Keratinocyte (primary cell): ENCODE data around the gene CNNM1. TPM values are rescaled to one million over a fixed set of nuclear protein-coding genes. Genes with fewer than 3 reads are reported as not detected.

ENCODE experiments used
- DNase-seq: peaks from one replicate; pipeline ENCODE4 v3.0.0-alpha.2; 2011; ENCODE audit warnings: low read depth, missing footprints, low spot score
- FAIRE-seq: peaks from 2 replicates; lab custom pipeline; 2011; peaks lifted over from hg19 to GRCh38; lab: Jason Lieb, UNC
- H2AFZ ChIP-seq: 2 replicates; pipeline ENCODE4 v1.6.0; 2012; ENCODE audit warnings: low read length, control low read depth, inconsistent platforms; ENCODE audit not compliant: control insufficient read depth
- H3K27ac ChIP-seq: 2 replicates; pipeline ENCODE4 v1.5.1; 2011; ENCODE audit warnings: low read length; ENCODE audit not compliant: control insufficient read depth, insufficient read depth
- H3K27me3 ChIP-seq: 3 replicates; pipeline ENCODE4 v1.6.0; 2011; ENCODE audit warnings: low read length; ENCODE audit not compliant: control insufficient read depth, insufficient read depth; ENCODE audit errors: extremely low read depth
- H3K36me3 ChIP-seq, 2 experiments: 2 replicates in 1 of 2; 3 replicates in 1 of 2; pipeline ENCODE4 v1.5.1; 2011; ENCODE audit warnings: low read length in 2 of 2, mild to moderate bottlenecking in 1 of 2; ENCODE audit not compliant: control insufficient read depth in 2 of 2, insufficient read depth in 2 of 2; ENCODE audit errors: extremely low read depth in 1 of 2
- H3K4me1 ChIP-seq: 3 replicates; pipeline ENCODE4 v1.5.1; 2011; ENCODE audit warnings: low read length; ENCODE audit not compliant: control insufficient read depth, insufficient read depth; ENCODE audit errors: extremely low read depth
- H3K4me2 ChIP-seq: 3 replicates; pipeline ENCODE4 v1.6.0; 2011; ENCODE audit warnings: low read depth, low read length; ENCODE audit not compliant: control insufficient read depth, insufficient read depth; ENCODE audit errors: extremely low read depth
- H3K4me3 ChIP-seq, 3 experiments: fragments of 200-600 bp in 1 of 3; sonication (generic) in 1 of 3; 2 replicates in 2 of 3; 3 replicates in 1 of 3; pipeline ENCODE4 v1.5.1; 2011 to 2016; ENCODE audit warnings: low read length in 3 of 3, mild to moderate bottlenecking in 3 of 3, control low read depth in 2 of 3, inconsistent platforms in 1 of 3, low read depth in 1 of 3, mixed read lengths in 1 of 3, mixed run types in 1 of 3, moderate library complexity in 1 of 3; ENCODE audit not compliant: control insufficient read depth in 2 of 3, insufficient read depth in 2 of 3; ENCODE audit errors: extremely low read depth in 1 of 3
- H3K79me2 ChIP-seq: 2 replicates; pipeline ENCODE4 v1.6.0; 2012; ENCODE audit warnings: low read length; ENCODE audit not compliant: control insufficient read depth, insufficient read depth
- H3K9ac ChIP-seq: 3 replicates; pipeline ENCODE4 v1.6.0; 2011; ENCODE audit warnings: low read length; ENCODE audit not compliant: control insufficient read depth, insufficient read depth; ENCODE audit errors: extremely low read depth
- H3K9me1 ChIP-seq: 3 replicates; pipeline ENCODE4 v1.6.0; 2011; ENCODE audit warnings: low read length; ENCODE audit not compliant: control insufficient read depth, insufficient read depth; ENCODE audit errors: extremely low read depth
- H3K9me3 ChIP-seq: 2 replicates; pipeline ENCODE4 v1.5.1; 2012; ENCODE audit warnings: low read depth, low read length; ENCODE audit not compliant: control insufficient read depth
- H4K20me1 ChIP-seq: 3 replicates; pipeline ENCODE4 v1.6.0; 2011; ENCODE audit warnings: low read length; ENCODE audit not compliant: control insufficient read depth, insufficient read depth; ENCODE audit errors: extremely low read depth
- EZH2 ChIP-seq: IDR thresholded peaks from one replicate; pipeline ENCODE4 v1.6.1; 2012; ENCODE audit warnings: inconsistent platforms, mild to moderate bottlenecking, low read length, moderate library complexity
- dilution Hi-C: fragments of 300-500 bp; cut with MboI; formaldehyde crosslinking; loops from one replicate; pipeline ENCODE4 v1.7.0; 2020; ENCODE audit warnings: low sequenced_read_pairs; ENCODE audit not compliant: extremely low pct_ligation_motif_present
- polyA plus RNA-seq, 5 experiments: library from polyadenylated mRNA; depleted of rRNA in 3 of 5; stranded (reverse) in 3 of 5; stranded (forward) in 1 of 5; unstranded in 1 of 5; fragments of >200 nt; gene quantifications; 1 replicate in 1 of 5; 2 replicates in 3 of 5; 3 replicates in 1 of 5; pipeline versions ENCODE4 v1.2.1 to v1.2.3, GENCODE V29; 2011 to 2012; ENCODE audit warnings: missing spikeins in 2 of 5, low read depth in 1 of 5, low replicate concordance in 1 of 5
- TF ChIP-seq, protein P1 (sequence below), 3 experiments: IDR thresholded peaks in 1 of 3; conservative IDR thresholded peaks in 1 of 3; optimal IDR thresholded peaks in 1 of 3; 2 replicates in 2 of 3; 3 replicates in 1 of 3; pipeline versions ENCODE3 to v1.5.1; 2011; ENCODE audit warnings: low read length in 3 of 3, mild to moderate bottlenecking in 3 of 3, moderate library complexity in 2 of 3, control low read depth in 1 of 3, inconsistent platforms in 1 of 3; ENCODE audit not compliant: insufficient read depth in 2 of 3; ENCODE audit errors: extremely low read depth in 1 of 3

The CNNM1 gene
- polyA plus RNA-seq, 1 donor (not counting 4 experiments of a cell fraction or from before 2014, with no cell fraction given): 0.83 TPM

DNA sequence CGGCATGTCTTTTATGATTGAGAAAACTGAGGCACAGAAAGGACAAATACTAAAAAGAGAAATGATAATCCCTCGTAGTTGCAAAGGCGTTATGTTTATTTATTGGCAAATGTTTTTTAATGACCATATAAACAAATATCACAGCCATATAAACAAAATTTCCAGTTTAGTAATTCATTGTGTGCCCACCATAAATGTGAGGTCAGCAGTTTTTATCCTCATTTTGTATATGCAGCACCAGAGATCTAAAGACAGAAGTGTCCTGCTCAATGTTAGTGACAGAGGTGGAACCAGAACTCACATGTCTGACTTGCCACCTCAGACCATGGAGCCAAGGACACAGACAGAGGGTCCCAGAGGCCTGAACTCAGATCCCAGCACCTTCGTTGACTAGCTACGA, 14.1 kb downstream of the CNNM1 start:
- dilution Hi-C loops: no loop called here
- H3K27me3 ChIP-seq: no peaks in the 10 kb centered on the region
- H3K4me2 ChIP-seq: no peak overlapping the region
- no peak for FAIRE-seq
- no peak overlapping the region for H2AFZ ChIP-seq
- H3K36me3 ChIP-seq: no peaks in the 10 kb centered on the region
- H4K20me1 ChIP-seq: no peaks in the 10 kb centered on the region
- no peak overlapping the region for H3K9ac ChIP-seq
- no peaks in the 10 kb centered on the region for H3K9me3 ChIP-seq
- H3K79me2 ChIP-seq: no peaks in the 10 kb centered on the region
- no peak overlapping the region for H3K27ac ChIP-seq
- no peaks in the 10 kb centered on the region for H3K9me1 ChIP-seq
- TF ChIP-seq, protein P1, sequence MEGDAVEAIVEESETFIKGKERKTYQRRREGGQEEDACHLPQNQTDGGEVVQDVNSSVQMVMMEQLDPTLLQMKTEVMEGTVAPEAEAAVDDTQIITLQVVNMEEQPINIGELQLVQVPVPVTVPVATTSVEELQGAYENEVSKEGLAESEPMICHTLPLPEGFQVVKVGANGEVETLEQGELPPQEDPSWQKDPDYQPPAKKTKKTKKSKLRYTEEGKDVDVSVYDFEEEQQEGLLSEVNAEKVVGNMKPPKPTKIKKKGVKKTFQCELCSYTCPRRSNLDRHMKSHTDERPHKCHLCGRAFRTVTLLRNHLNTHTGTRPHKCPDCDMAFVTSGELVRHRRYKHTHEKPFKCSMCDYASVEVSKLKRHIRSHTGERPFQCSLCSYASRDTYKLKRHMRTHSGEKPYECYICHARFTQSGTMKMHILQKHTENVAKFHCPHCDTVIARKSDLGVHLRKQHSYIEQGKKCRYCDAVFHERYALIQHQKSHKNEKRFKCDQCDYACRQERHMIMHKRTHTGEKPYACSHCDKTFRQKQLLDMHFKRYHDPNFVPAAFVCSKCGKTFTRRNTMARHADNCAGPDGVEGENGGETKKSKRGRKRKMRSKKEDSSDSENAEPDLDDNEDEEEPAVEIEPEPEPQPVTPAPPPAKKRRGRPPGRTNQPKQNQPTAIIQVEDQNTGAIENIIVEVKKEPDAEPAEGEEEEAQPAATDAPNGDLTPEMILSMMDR (optimal IDR thresholded peaks at IDR 0.05 in 1 of 3, IDR thresholded peaks at IDR 0.05 in 1 of 3, conservative IDR thresholded peaks at IDR 0.05 in 1 of 3; ENCODE audit: extremely low read depth in 1 of 3, insufficient read depth in 2 of 3, low read length in 3 of 3): no peak
- no peak for TF ChIP-seq EZH2
- no peak overlapping the region for H3K4me3 ChIP-seq
- DNase-seq: no peak
- no peaks in the 10 kb centered on the region for H3K4me1 ChIP-seq

DNA sequence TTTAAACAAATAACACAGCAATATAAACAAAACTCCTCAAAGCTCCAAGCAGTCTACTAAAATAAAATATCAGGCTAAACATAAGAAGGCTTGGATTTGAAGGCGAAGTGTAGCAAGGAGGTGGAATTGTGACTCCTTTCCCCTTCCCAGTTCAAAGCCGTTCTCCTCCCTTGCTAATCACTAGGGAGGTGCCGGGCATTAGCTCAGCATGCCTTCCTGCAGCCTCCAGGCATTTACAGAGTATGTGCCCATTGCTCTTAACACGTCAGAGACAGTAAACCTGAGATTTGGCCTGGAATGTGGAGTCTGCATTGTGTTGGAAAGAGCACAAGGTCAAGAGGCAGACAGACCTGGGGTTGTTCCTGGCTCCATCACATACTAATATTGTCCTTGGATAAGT, 15.6 kb downstream of the CNNM1 start:
- Histone ChIP-seq H3K79me2 (no peaks in the 10 kb centered on the region), H3K9me1 (no peaks in the 10 kb centered on the region), H3K27ac (no peak overlapping the region), H2AFZ (no peak overlapping the region), H3K27me3 (no peaks in the 10 kb centered on the region), H3K36me3 (no peaks in the 10 kb centered on the region), H4K20me1 (no peaks in the 10 kb centered on the region), H3K4me3 (no peak overlapping the region), H3K9me3 (no peaks in the 10 kb centered on the region), H3K4me1 (no peaks in the 10 kb centered on the region), H3K4me2 (no peak overlapping the region), H3K9ac (no peak overlapping the region)
- no peak for FAIRE-seq
- DNase-seq: no peak
- dilution Hi-C loops: no loop called here
- TF ChIP-seq, protein P1 (optimal IDR thresholded peaks at IDR 0.05 in 1 of 3, IDR thresholded peaks at IDR 0.05 in 1 of 3, conservative IDR thresholded peaks at IDR 0.05 in 1 of 3; ENCODE audit: extremely low read depth in 1 of 3, insufficient read depth in 2 of 3, low read length in 3 of 3): no peak
- TF ChIP-seq EZH2: no peak
